GM10266 (cell line): ENCODE results near the gene NT5C3A.

Experiments used
- DNase-seq: peaks from one replicate; pipeline ENCODE4 v3.0.0; 2012; ENCODE audit errors: extremely low spot score
- CTCF ChIP-seq: IDR thresholded peaks from 2 replicates; pipeline ENCODE4 v1.5.1; 2012; ENCODE audit warnings: mild to moderate bottlenecking, low read depth; ENCODE audit not compliant: control insufficient read depth, insufficient read depth; ENCODE audit errors: missing control alignments

NT5C3A gene

GRCh38 chr7:33041631-33042428 lies 20.7 kb downstream of the NT5C3A start:
- no peak for DNase-seq
- no peak for TF ChIP-seq CTCF

GRCh38 chr7:33040803-33041516 lies 21.6 kb downstream of the NT5C3A start:
- no peak for TF ChIP-seq CTCF
- peak; percentile 67 for DNase-seq

- no peak for DNase-seq
- no peak for TF ChIP-seq CTCF
Measured at GRCh38 chr7:33039903-33040292, 22.7 kb downstream of the NT5C3A start.

- no peak for DNase-seq
- no peak for TF ChIP-seq CTCF
Measured at GRCh38 chr7:33039257-33039902, 23.2 kb downstream of the NT5C3A start.

GRCh38 chr7:33038639-33039038 lies 23.9 kb downstream of the NT5C3A start:
- no peak for TF ChIP-seq CTCF
- DNase-seq, result no peak

- DNase-seq, result no peak
Measured at GRCh38 chr7:33035776-33036175, 26.8 kb downstream of the NT5C3A start.

More at GRCh38 chr7:33035776-33036175, 26.8 kb downstream of the NT5C3A start:
- no peak for TF ChIP-seq CTCF
